ENCODE results near the gene EFCAB5. TPM values are rescaled to one million over a fixed set of nuclear protein-coding genes. Genes with fewer than 3 reads are reported as not detected.
"Not testable (repeated sequence)": the region's sequence is repeated elsewhere in the genome, so short reads cannot be mapped to it uniquely, and the experiment has no call there.

The EFCAB5 gene
- total RNA-seq, 1 donor from 2014 or later: 0.26 TPM

GRCh38 chr17:29929533-29930408, 11.7 kb upstream of the EFCAB5 start, which contains the start of gene SSH2:
SSH2 (minus strand) TSS chr17:29930228; CDS start chr17:29930000, 228 bp downstream.
- peak; percentile 89 for DNase-seq (ENCODE audit: low spot score)
- no peak for TF ChIP-seq CTCF (IDR thresholded peaks at IDR 0.05; ENCODE audit: unreplicated experiment)
- Mint-ChIP-seq H3K4me3 (ENCODE audit: unreplicated experiment) (no peak within 1 kb of the TSS), H3K27ac (ENCODE audit: unreplicated experiment) (peak within 1 kb of the TSS; percentile 96), H3K27me3 (ENCODE audit: unreplicated experiment) (peaks cover 4% of the 10 kb centered on the region), H3K9me3 (ENCODE audit: unreplicated experiment) (no peaks in the 10 kb centered on the region), H3K4me1 (ENCODE audit: unreplicated experiment) (peaks cover 25% of the 10 kb centered on the region), H3K36me3 (ENCODE audit: low read depth, unreplicated experiment) (peaks cover 9% of the 10 kb centered on the region)

GRCh38 chr17:29930409-29931010, 10.9 kb upstream of the EFCAB5 start:
- DNase-seq (ENCODE audit: low spot score): peak; percentile 15
- TF ChIP-seq CTCF (IDR thresholded peaks at IDR 0.05; ENCODE audit: unreplicated experiment): no peak
- H3K4me1 Mint-ChIP-seq (ENCODE audit: unreplicated experiment): peaks cover 25% of the 10 kb centered on the region
- no peak overlapping the region for H3K27ac Mint-ChIP-seq (ENCODE audit: unreplicated experiment)
- no peak overlapping the region for H3K4me3 Mint-ChIP-seq (ENCODE audit: unreplicated experiment)
- H3K36me3 Mint-ChIP-seq (ENCODE audit: low read depth, unreplicated experiment): peaks cover 9% of the 10 kb centered on the region
- no peaks in the 10 kb centered on the region for H3K9me3 Mint-ChIP-seq (ENCODE audit: unreplicated experiment)
- H3K27me3 Mint-ChIP-seq (ENCODE audit: unreplicated experiment): peaks cover 4% of the 10 kb centered on the region

- Mint-ChIP-seq H3K9me3 (ENCODE audit: unreplicated experiment) (no peaks in the 10 kb centered on the region), H3K4me3 (ENCODE audit: unreplicated experiment) (no peak overlapping the region), H3K4me1 (ENCODE audit: unreplicated experiment) (peaks cover 25% of the 10 kb centered on the region), H3K36me3 (ENCODE audit: low read depth, unreplicated experiment) (peaks cover 9% of the 10 kb centered on the region), H3K27me3 (ENCODE audit: unreplicated experiment) (peaks cover 4% of the 10 kb centered on the region), H3K27ac (ENCODE audit: unreplicated experiment) (no peak overlapping the region)
- peak; percentile 50 for DNase-seq (ENCODE audit: low spot score)
- TF ChIP-seq CTCF (IDR thresholded peaks at IDR 0.05; ENCODE audit: unreplicated experiment): peak; percentile 90
Measured at GRCh38 chr17:29931231-29931932, 10.1 kb upstream of the EFCAB5 start.

- TF ChIP-seq CTCF (IDR thresholded peaks at IDR 0.05; ENCODE audit: unreplicated experiment): no peak
- Mint-ChIP-seq H3K27ac (ENCODE audit: unreplicated experiment) (no peak overlapping the region), H3K9me3 (ENCODE audit: unreplicated experiment) (no peaks in the 10 kb centered on the region), H3K27me3 (ENCODE audit: unreplicated experiment) (peaks cover 3% of the 10 kb centered on the region), H3K4me1 (ENCODE audit: unreplicated experiment) (peaks cover 8% of the 10 kb centered on the region), H3K4me3 (ENCODE audit: unreplicated experiment) (no peak overlapping the region), H3K36me3 (ENCODE audit: low read depth, unreplicated experiment) (peaks cover 9% of the 10 kb centered on the region)
- DNase-seq (ENCODE audit: low spot score): no peak
Measured at GRCh38 chr17:29933379-29933778, 8.1 kb upstream of the EFCAB5 start.

GRCh38 chr17:29935909-29936308, 5.5 kb upstream of the EFCAB5 start:
- H3K4me3 Mint-ChIP-seq (ENCODE audit: unreplicated experiment): peak overlapping the region; percentile 25
- H3K4me1 Mint-ChIP-seq (ENCODE audit: unreplicated experiment); H3K27ac Mint-ChIP-seq (ENCODE audit: unreplicated experiment); H3K9me3 Mint-ChIP-seq (ENCODE audit: unreplicated experiment); H3K36me3 Mint-ChIP-seq (ENCODE audit: low read depth, unreplicated experiment); DNase-seq (ENCODE audit: low spot score); H3K27me3 Mint-ChIP-seq (ENCODE audit: unreplicated experiment): not testable (repeated sequence)
